Gastrocnemius medialis (tissue), 4 donors: ENCODE measurements around the gene ACCSL. TPM values are rescaled to one million over a fixed set of nuclear protein-coding genes. Genes with fewer than 3 reads are reported as not detected.

Experiments used
- ATAC-seq, 2 donors: fragments of 150-250 bp; one replicate each; pipeline ENCODE4 v1.9.1; 2016
- DNase-seq, 2 donors: peaks; one replicate each; pipeline ENCODE4 v3.0.0-alpha.2; 2019
- H3K27ac ChIP-seq, 4 donors: fragments of 200-600 bp; sonication (generic); 1 replicate in 1 of 4; 2 replicates in 3 of 4; pipeline ENCODE4 v1.5.1; 2016 to 2018; ENCODE audit warnings: mild to moderate bottlenecking in 2 of 4, moderate library complexity in 1 of 4
- H3K27me3 ChIP-seq, 3 donors: fragments of 200-600 bp; sonication (generic) in 2 of 3; 1 replicate in 1 of 3; 2 replicates in 2 of 3; pipeline versions ENCODE4 v1.5.1 to v1.6.0; 2016 to 2019; ENCODE audit warnings: mild to moderate bottlenecking in 1 of 3, moderate library complexity in 1 of 3
- H3K36me3 ChIP-seq, 2 donors: fragments of 200-600 bp; sonication (generic) in 1 of 2; one replicate each; pipeline ENCODE4 v1.5.1; 2017 to 2018
- H3K4me1 ChIP-seq, 2 donors: fragments of 200-600 bp; sonication (generic) in 1 of 2; one replicate each; pipeline ENCODE4 v1.5.1; 2016 to 2017; ENCODE audit warnings: mild to moderate bottlenecking in 2 of 2
- H3K4me3 ChIP-seq, 4 donors: fragments of 200-600 bp; sonication (generic) in 3 of 4; 1 replicate in 1 of 4; 2 replicates in 3 of 4; pipeline ENCODE4 v1.5.1; 2016 to 2019; ENCODE audit warnings: mild to moderate bottlenecking in 2 of 4
- H3K9me3 ChIP-seq, 3 donors: fragments of 200-600 bp; sonication (generic) in 2 of 3; 1 replicate in 1 of 3; 2 replicates in 2 of 3; pipeline ENCODE4 v1.5.1; 2016 to 2019
- POLR2A ChIP-seq, 2 donors: fragments of 450-650 bp; IDR thresholded peaks; one replicate each; pipeline ENCODE4 v1.6.1; 2017; ENCODE audit warnings: antibody characterized with exemption in 2 of 2, mild to moderate bottlenecking in 2 of 2, moderate library complexity in 2 of 2
- in situ Hi-C, 4 donors: fragments of 200-750 bp; cut with MboI; loops; one replicate each; pipeline versions ENCODE4 v1.15.0 to v1.8.0; 2017; ENCODE audit warnings: low sequenced_read_pairs in 4 of 4
- intact Hi-C: fragments of 100-400 bp; cut with DNase I; formaldehyde crosslinking; loops from one replicate; pipeline ENCODE4 v1.15.1; 2023; ENCODE audit warnings: low total_unique reads
- total RNA-seq, 4 donors: library from RNA; depleted of rRNA; stranded (reverse); fragments of >200 nt; gene quantifications; one replicate each; pipeline versions ENCODE4 v1.1.0 to v1.2.3, GENCODE V29; 2016
- TF ChIP-seq, protein P1 (sequence below), 5 experiments: fragments of 450-650 bp in 3 of 5; fragments of 200-600 bp in 2 of 5; sonication (generic) in 2 of 5; IDR thresholded peaks in 4 of 5; conservative IDR thresholded peaks in 1 of 5; 1 replicate in 4 of 5; 2 replicates in 1 of 5; pipeline ENCODE4 v1.5.1; 2016 to 2019; ENCODE audit warnings: antibody characterized with exemption in 5 of 5, mild to moderate bottlenecking in 3 of 5, moderate library complexity in 3 of 5

The ACCSL gene
- total RNA-seq, 4 donors from 2014 or later: not detected

DNA sequence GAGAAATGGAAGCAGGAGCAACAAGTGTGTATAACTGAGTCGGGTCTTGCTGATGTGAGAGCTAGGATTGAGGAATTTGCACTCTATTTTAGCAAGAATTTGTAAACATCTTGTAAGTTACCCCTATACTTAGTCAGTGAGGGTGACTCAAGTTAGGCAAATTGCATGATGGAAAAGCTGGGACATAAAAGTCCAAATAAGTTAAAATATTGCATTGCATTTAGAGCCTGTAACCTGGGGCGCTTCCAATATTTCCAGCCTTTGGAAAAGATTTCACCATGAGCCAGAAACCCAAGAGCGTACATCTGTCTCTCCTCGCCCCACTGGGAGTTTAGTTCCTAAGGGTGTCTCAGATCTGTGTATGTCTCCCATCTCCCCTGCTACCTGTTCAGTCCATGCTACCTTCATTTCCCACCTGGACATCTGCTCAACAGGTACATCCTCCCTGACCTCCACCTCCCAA is 37.0 kb upstream of the ACCSL start:
- intact Hi-C loops (no loop called here), in situ Hi-C loops (no loop called here)
- TF ChIP-seq, protein P1, sequence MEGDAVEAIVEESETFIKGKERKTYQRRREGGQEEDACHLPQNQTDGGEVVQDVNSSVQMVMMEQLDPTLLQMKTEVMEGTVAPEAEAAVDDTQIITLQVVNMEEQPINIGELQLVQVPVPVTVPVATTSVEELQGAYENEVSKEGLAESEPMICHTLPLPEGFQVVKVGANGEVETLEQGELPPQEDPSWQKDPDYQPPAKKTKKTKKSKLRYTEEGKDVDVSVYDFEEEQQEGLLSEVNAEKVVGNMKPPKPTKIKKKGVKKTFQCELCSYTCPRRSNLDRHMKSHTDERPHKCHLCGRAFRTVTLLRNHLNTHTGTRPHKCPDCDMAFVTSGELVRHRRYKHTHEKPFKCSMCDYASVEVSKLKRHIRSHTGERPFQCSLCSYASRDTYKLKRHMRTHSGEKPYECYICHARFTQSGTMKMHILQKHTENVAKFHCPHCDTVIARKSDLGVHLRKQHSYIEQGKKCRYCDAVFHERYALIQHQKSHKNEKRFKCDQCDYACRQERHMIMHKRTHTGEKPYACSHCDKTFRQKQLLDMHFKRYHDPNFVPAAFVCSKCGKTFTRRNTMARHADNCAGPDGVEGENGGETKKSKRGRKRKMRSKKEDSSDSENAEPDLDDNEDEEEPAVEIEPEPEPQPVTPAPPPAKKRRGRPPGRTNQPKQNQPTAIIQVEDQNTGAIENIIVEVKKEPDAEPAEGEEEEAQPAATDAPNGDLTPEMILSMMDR (IDR thresholded peaks at IDR 0.05 in 4 of 5, conservative IDR thresholded peaks at IDR 0.05 in 1 of 5): no peak
- TF ChIP-seq POLR2A (IDR thresholded peaks at IDR 0.05): no peak

DNA sequence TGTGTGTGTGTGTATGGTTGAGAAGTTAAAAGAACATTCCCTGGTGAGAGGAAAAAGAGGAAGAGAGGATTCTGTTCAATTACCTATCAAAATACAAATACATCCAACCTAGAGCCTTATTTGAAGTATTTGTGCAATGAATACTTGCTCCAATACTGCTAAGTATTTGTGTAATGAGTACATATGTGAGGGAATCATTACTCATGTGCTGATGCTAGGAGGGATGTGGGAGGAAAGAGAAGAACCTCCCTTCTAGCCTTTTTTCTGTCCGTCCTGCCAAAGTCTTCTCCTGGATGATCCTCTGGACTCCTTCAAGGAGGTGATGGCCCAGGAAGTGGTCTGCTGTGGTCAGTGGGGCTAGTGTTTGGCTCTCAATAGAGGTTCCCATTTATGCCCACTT is 36.0 kb upstream of the ACCSL start:
- no peak for TF ChIP-seq POLR2A (IDR thresholded peaks at IDR 0.05)
- TF ChIP-seq, protein P1 (IDR thresholded peaks at IDR 0.05 in 4 of 5, conservative IDR thresholded peaks at IDR 0.05 in 1 of 5): no peak
- Histone ChIP-seq H3K4me1 (peaks cover 0 to 7% of the 10 kb centered on the region in 2 donors), H3K36me3 (no peaks in the 10 kb centered on the region), H3K27ac (no peak overlapping the region), H3K4me3 (no peak overlapping the region), H3K9me3 (no peaks in the 10 kb centered on the region), H3K27me3 (no peaks in the 10 kb centered on the region)
- no peak for DNase-seq
- in situ Hi-C loops (no loop called here), intact Hi-C loops (no loop called here)
- ATAC-seq: no peak

More for the DNA sequence above, 37.0 kb upstream of the ACCSL start:
- no peak overlapping the region for H3K27ac ChIP-seq
- H3K4me1 ChIP-seq: peaks cover 0 to under 1% of the 10 kb centered on the region in 2 donors
- no peak for DNase-seq
- H3K4me3 ChIP-seq: no peak overlapping the region
- ATAC-seq: no peak
- no peaks in the 10 kb centered on the region for H3K36me3 ChIP-seq
- no peaks in the 10 kb centered on the region for H3K9me3 ChIP-seq
- no peaks in the 10 kb centered on the region for H3K27me3 ChIP-seq

DNA sequence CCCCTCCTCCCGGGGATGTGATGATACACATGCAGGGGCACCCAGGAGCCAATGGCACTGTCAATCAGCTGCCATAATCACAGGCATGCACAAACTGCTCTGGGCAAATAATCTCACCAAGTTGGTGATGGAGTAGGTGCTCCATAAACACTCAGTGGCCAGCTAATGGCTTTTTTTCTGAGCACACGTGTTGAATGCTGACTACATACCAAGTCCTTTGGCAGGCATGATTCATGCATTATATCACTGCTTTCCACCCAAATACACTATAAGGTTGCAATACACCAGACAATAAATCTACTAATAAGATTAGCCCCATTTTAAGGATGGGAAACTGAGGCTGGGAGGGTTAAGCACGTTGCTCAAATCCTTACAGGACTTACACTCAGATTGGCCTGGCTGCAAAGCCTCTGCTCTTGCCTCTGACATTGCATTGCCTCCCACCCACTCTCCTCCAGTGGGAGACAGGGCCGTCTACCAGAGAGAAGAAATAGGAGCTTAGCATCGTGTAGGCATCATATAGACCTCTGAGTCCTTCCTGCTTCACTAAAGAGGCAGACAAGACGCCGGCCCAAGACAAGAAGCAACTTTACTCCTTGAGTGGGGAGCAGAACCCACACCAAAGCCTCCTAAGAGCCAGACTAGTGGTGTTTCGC is 32.7 kb upstream of the ACCSL start:
- DNase-seq (no peak), ATAC-seq (no peak)
- Histone ChIP-seq H3K27me3 (no peaks in the 10 kb centered on the region), H3K4me3 (no peak overlapping the region), H3K4me1 (peaks cover 0 to 7% of the 10 kb centered on the region in 2 donors), H3K27ac (peak overlapping the region in 1 of 4 donors; percentile 45), H3K9me3 (no peaks in the 10 kb centered on the region), H3K36me3 (no peaks in the 10 kb centered on the region)
- intact Hi-C loops (no loop called here), in situ Hi-C loops (no loop called here)
- no peak for TF ChIP-seq POLR2A (IDR thresholded peaks at IDR 0.05)
- TF ChIP-seq, protein P1 (IDR thresholded peaks at IDR 0.05 in 4 of 5, conservative IDR thresholded peaks at IDR 0.05 in 1 of 5): no peak

DNA sequence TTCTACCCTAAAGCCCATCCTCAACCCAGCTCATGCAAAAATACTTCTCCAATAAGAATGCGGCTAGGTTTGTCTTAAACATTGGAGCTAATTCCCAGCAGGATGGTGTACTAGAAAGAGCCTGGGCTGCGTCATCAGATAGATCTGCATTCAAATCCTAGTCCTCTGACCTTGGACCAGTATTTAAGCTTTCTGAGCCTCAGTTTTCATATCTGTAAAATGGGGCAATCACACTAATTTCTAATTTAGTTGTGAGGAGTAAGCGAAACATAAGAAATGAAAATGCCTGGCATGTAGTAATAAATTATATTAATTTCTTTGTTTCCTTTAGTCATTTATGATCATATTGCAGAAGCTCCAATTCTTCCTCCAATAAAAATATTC is 32.2 kb upstream of the ACCSL start:
- H3K4me1 ChIP-seq: peaks cover 0 to 7% of the 10 kb centered on the region in 2 donors
- no peak for TF ChIP-seq POLR2A (IDR thresholded peaks at IDR 0.05)
- TF ChIP-seq, protein P1 (IDR thresholded peaks at IDR 0.05 in 4 of 5, conservative IDR thresholded peaks at IDR 0.05 in 1 of 5): no peak
- no peaks in the 10 kb centered on the region for H3K27me3 ChIP-seq
- no peaks in the 10 kb centered on the region for H3K9me3 ChIP-seq
- no peak for ATAC-seq
- H3K27ac ChIP-seq: peak overlapping the region in 3 of 4 donors; percentile 45 to 59 (median 55)
- intact Hi-C loops: no loop called here
- no peak for DNase-seq
- in situ Hi-C loops: no loop called here
- no peaks in the 10 kb centered on the region for H3K36me3 ChIP-seq
- no peak overlapping the region for H3K4me3 ChIP-seq
